ENCODE results near the gene CYTH1. TPM values are rescaled to one million over a fixed set of nuclear protein-coding genes. Genes with fewer than 3 reads are reported as not detected.

CYTH1 gene
- total RNA-seq, 1 donor from 2014 or later: 80.8 TPM

GRCh38 chr17:78709751-78710181 lies 72.3 kb downstream of the CYTH1 start:
- H3K4me3 Mint-ChIP-seq (ENCODE audit: unreplicated experiment): no peak overlapping the region
- H3K27ac Mint-ChIP-seq (ENCODE audit: unreplicated experiment): peak overlapping the region; percentile 43
- H3K9me3 Mint-ChIP-seq (ENCODE audit: low read depth): no peaks in the 10 kb centered on the region
- H3K27me3 Mint-ChIP-seq (ENCODE audit: low read depth): no peaks in the 10 kb centered on the region
- peaks cover 76% of the 10 kb centered on the region for H3K4me1 Mint-ChIP-seq (ENCODE audit: low read depth)
- peaks cover 3% of the 10 kb centered on the region for H3K36me3 Mint-ChIP-seq (ENCODE audit: low read depth)
- no peak for DNase-seq (ENCODE audit: low spot score)
- TF ChIP-seq CTCF (IDR thresholded peaks at IDR 0.05): no peak

- Mint-ChIP-seq H3K4me1 (ENCODE audit: low read depth) (peaks cover 71% of the 10 kb centered on the region), H3K9me3 (ENCODE audit: low read depth) (no peaks in the 10 kb centered on the region), H3K27ac (ENCODE audit: unreplicated experiment) (peak overlapping the region; percentile 92), H3K4me3 (ENCODE audit: unreplicated experiment) (no peak overlapping the region), H3K36me3 (ENCODE audit: low read depth) (peaks cover 3% of the 10 kb centered on the region), H3K27me3 (ENCODE audit: low read depth) (no peaks in the 10 kb centered on the region)
- DNase-seq (ENCODE audit: low spot score): no peak
- TF ChIP-seq CTCF (IDR thresholded peaks at IDR 0.05): no peak
Observed at GRCh38 chr17:78709119-78709681, 72.9 kb downstream of the CYTH1 start.

DNA sequence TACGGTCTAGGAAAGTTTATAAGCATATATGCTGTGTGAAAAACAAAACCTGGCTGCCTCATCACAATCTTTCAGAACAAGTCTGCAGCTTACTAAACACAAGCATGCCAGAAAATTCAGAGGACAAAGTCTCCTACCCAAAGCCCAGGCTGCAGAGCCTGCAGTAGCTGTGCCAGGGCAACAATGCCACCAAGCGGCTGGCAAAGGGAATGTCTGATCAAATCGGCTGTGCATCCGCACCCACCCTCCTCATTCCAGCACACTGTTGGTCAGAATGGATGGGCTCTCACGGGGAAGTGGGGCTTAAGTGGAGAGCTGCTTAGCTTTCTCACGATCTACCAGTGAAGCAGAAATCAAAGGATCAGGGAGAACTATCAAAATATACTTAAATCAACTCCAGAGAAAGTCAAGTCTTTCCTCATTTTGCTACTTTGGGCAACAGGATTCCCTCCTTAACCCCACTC lies 73.5 kb downstream of the CYTH1 start:
- Mint-ChIP-seq H3K36me3 (ENCODE audit: low read depth) (peaks cover 5% of the 10 kb centered on the region), H3K9me3 (ENCODE audit: low read depth) (no peaks in the 10 kb centered on the region), H3K4me1 (ENCODE audit: low read depth) (peaks cover 73% of the 10 kb centered on the region), H3K27ac (ENCODE audit: unreplicated experiment) (peak overlapping the region; percentile 92), H3K27me3 (ENCODE audit: low read depth) (no peaks in the 10 kb centered on the region), H3K4me3 (ENCODE audit: unreplicated experiment) (peak overlapping the region; percentile 48)
- TF ChIP-seq CTCF (IDR thresholded peaks at IDR 0.05): peak; percentile 97
- no peak for DNase-seq (ENCODE audit: low spot score)

- peak overlapping the region; percentile 92 for H3K27ac Mint-ChIP-seq (ENCODE audit: unreplicated experiment)
- DNase-seq (ENCODE audit: low spot score): no peak
- peaks cover 7% of the 10 kb centered on the region for H3K36me3 Mint-ChIP-seq (ENCODE audit: low read depth)
- H3K27me3 Mint-ChIP-seq (ENCODE audit: low read depth): no peaks in the 10 kb centered on the region
- H3K4me1 Mint-ChIP-seq (ENCODE audit: low read depth): peaks cover 71% of the 10 kb centered on the region
- no peaks in the 10 kb centered on the region for H3K9me3 Mint-ChIP-seq (ENCODE audit: low read depth)
- TF ChIP-seq CTCF (IDR thresholded peaks at IDR 0.05): no peak
- H3K4me3 Mint-ChIP-seq (ENCODE audit: unreplicated experiment): peak overlapping the region; percentile 51
Observed at GRCh38 chr17:78707923-78708322, 74.2 kb downstream of the CYTH1 start.

- DNase-seq (ENCODE audit: low spot score): no peak
- Mint-ChIP-seq H3K4me3 (ENCODE audit: unreplicated experiment) (peak overlapping the region; percentile 47), H3K36me3 (ENCODE audit: low read depth) (peaks cover 8% of the 10 kb centered on the region), H3K4me1 (ENCODE audit: low read depth) (peaks cover 69% of the 10 kb centered on the region), H3K9me3 (ENCODE audit: low read depth) (no peaks in the 10 kb centered on the region), H3K27ac (ENCODE audit: unreplicated experiment) (peak overlapping the region; percentile 92), H3K27me3 (ENCODE audit: low read depth) (no peaks in the 10 kb centered on the region)
- TF ChIP-seq CTCF (IDR thresholded peaks at IDR 0.05): no peak
Observed at GRCh38 chr17:78707016-78707415, 75.1 kb downstream of the CYTH1 start.
